AG04450 (cell line): ENCODE data around the gene AKT1S1. TPM values are rescaled to one million over a fixed set of nuclear protein-coding genes. Genes with fewer than 3 reads are reported as not detected.

ENCODE experiments used
- CTCF ChIA-PET: fragments of 300-600, 350-600 bp; formaldehyde crosslinking; extraction: SDS; loops from one replicate; lab custom pipeline; 2022; ENCODE audit warnings: antibody characterized with exemption, inconsistent platforms; lab: Charles Lee
- POLR2A ChIA-PET: fragments of 350-600 bp; formaldehyde crosslinking; extraction: SDS; loops from one replicate; lab custom pipeline; 2021; ENCODE audit warnings: antibody characterized with exemption, inconsistent platforms; lab: Yijun Ruan, JAX
- DNase-seq: peaks from one replicate; pipeline ENCODE4 v3.0.0-alpha.2; 2011; ENCODE audit warnings: low read depth, low spot score
- H3K27ac ChIP-seq: one replicate; pipeline ENCODE4 v1.5.1; 2012; ENCODE audit warnings: low read depth, low read length, control low read depth
- H3K27me3 ChIP-seq: one replicate; pipeline ENCODE4 v1.6.0; 2012; ENCODE audit warnings: low read length; ENCODE audit not compliant: control insufficient read depth, insufficient read depth
- H3K4me3 ChIP-seq: 2 replicates; pipeline ENCODE4 v1.5.1; 2011; ENCODE audit warnings: mild to moderate bottlenecking, low read depth, low read length, control low read depth
- H3K9me3 ChIP-seq: 2 replicates; pipeline ENCODE4 v1.5.1; 2012; ENCODE audit warnings: low read length; ENCODE audit not compliant: control insufficient read depth, insufficient read depth
- polyA plus RNA-seq: library from polyadenylated mRNA; depleted of rRNA; stranded (reverse); fragments of >200 nt; gene quantifications from 2 replicates; pipeline ENCODE4 v1.2.3, GENCODE V29; 2011
- TF ChIP-seq, protein P1 (sequence below): IDR thresholded peaks from 2 replicates; pipeline ENCODE4 v1.5.1; 2011; ENCODE audit warnings: low read depth, low read length, control low read depth, inconsistent platforms

The AKT1S1 gene
- polyA plus RNA-seq, 1 experiment, result 27.5 TPM

DNA sequence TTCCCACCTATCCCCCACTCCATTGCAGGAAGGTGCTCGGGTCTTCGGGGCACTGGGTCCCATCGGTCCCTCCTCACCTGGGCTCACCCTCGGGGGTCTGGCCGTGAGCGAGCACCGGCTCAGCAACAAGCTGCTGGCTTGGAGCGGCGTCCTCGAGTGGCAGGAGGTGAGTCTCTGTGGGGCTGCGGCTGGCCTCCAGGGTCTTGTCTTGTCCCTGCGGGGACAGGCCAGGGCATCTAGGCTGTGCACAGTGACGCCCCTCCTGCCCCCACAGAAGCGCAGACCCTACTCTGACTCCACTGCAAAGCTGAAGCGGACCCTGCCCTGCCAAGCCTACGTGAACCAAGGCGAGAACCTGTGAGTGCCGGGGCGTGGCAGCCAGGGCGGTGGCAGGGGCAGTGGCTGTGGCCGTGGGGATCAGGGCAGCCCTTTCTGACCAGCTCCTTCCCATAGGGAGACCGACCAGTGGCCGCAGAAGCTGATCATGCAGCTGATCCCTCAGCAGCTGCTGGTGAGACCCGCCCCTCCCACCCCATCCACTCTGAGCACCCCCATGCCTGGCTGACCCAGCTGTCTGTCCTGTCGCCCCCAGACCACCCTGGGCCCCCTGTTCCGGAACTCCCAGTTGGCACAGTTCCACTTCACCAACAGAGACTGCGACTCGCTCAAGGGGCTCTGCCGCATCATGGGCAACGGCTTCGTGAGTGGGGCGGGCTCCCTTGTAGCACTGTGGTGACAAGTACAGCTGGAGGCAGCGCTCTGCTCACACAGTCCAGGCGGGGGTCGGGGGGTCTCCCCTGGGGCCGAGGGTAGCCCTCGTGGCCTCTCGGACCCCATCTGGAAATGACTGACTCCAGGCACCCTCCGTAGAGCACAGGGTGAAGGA, 22.5 kb downstream of the AKT1S1 start:
- Histone ChIP-seq H3K27ac (peak overlapping the region; percentile 31), H3K9me3 (peaks cover under 1% of the 10 kb centered on the region; the same call in 1 of the 2 replicates), H3K27me3 (no peaks in the 10 kb centered on the region), H3K4me3 (no peak overlapping the region)
- POLR2A ChIA-PET, result interaction anchor here (0.7 to 0.9 kb wide), 2 partner anchors 9 to 11 kb away, joined by 3 to 4 read pairs; no protein-coding TSS in a partner anchor
- CTCF ChIA-PET, result no interaction called here
- TF ChIP-seq, protein P1, sequence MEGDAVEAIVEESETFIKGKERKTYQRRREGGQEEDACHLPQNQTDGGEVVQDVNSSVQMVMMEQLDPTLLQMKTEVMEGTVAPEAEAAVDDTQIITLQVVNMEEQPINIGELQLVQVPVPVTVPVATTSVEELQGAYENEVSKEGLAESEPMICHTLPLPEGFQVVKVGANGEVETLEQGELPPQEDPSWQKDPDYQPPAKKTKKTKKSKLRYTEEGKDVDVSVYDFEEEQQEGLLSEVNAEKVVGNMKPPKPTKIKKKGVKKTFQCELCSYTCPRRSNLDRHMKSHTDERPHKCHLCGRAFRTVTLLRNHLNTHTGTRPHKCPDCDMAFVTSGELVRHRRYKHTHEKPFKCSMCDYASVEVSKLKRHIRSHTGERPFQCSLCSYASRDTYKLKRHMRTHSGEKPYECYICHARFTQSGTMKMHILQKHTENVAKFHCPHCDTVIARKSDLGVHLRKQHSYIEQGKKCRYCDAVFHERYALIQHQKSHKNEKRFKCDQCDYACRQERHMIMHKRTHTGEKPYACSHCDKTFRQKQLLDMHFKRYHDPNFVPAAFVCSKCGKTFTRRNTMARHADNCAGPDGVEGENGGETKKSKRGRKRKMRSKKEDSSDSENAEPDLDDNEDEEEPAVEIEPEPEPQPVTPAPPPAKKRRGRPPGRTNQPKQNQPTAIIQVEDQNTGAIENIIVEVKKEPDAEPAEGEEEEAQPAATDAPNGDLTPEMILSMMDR, result no peak
- DNase-seq, result no peak

DNA sequence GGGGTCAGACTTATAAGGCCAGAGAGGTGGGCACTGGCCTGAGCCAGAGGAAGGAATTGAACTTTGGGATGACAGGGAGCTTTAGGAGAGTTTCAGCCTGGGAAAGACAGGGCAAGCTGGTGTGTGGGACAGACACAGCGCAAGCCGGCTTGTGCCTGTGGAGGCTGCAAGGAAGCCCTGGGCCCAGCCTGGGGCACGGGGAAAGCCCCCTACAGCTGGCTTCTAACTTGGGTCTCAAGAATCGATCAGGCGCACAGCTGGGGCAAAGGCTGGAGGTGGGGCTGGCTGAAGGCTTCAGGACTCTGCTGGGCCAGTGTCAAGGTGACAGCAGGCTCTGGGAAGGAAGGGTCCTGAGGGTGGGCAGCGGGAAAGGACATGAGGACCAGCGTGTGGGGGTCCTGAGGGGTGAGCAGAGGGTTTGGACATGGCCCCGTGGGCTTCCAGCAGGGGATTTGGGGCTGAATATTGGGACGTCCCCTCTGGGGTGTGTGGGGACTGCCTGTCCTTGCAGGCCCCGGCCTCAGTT, 23.2 kb downstream of the AKT1S1 start:
- Histone ChIP-seq H3K4me3 (no peak overlapping the region), H3K27ac (peak overlapping the region; percentile 31), H3K27me3 (no peaks in the 10 kb centered on the region), H3K9me3 (peaks cover 6% of the 10 kb centered on the region)
- DNase-seq, result no peak
- TF ChIP-seq, protein P1, result no peak
- ChIA-PET POLR2A (interaction anchor here (0.7 to 1.4 kb wide), 4 partner anchors 10 to 41 kb away, joined by 3 to 4 read pairs (median 3); partner anchors contain the start of gene FUZ), CTCF (no interaction called here)

DNA sequence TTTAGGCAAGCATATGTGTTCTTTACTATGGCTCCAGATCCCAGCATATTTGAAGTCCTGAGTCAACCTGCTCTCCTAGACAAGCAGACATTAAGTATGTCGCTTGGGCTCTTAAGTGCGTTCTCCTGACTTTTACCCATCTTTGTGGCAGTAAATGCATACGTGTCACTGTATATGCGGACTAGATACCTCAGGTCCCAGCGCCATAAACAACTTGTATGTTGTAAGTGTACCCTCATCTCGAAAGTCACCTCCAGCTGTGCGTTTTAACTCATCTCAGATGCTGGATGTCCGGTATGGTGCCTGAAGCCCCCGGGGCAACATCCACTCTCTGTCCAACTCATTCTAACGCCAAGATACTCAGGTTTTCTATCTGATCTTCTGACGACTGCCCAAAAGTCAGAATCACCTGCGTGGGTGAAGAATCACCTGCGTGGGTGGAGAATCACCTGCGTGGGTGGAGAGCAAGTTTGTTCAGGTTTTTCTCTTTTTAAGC, 24.5 kb downstream of the AKT1S1 start:
- H3K27me3 ChIP-seq, result no peaks in the 10 kb centered on the region
- CTCF ChIA-PET, result no interaction called here
- no peak for DNase-seq
- H3K4me3 ChIP-seq, result peak overlapping the region; percentile 84
- H3K9me3 ChIP-seq, result peaks cover 6% of the 10 kb centered on the region
- POLR2A ChIA-PET, result interaction anchor here (0.7 to 1.4 kb wide), 2 partner anchors 17 to 43 kb away, joined by 3 to 7 read pairs; no protein-coding TSS in a partner anchor
- H3K27ac ChIP-seq, result no peak overlapping the region
- TF ChIP-seq, protein P1, result no peak

DNA sequence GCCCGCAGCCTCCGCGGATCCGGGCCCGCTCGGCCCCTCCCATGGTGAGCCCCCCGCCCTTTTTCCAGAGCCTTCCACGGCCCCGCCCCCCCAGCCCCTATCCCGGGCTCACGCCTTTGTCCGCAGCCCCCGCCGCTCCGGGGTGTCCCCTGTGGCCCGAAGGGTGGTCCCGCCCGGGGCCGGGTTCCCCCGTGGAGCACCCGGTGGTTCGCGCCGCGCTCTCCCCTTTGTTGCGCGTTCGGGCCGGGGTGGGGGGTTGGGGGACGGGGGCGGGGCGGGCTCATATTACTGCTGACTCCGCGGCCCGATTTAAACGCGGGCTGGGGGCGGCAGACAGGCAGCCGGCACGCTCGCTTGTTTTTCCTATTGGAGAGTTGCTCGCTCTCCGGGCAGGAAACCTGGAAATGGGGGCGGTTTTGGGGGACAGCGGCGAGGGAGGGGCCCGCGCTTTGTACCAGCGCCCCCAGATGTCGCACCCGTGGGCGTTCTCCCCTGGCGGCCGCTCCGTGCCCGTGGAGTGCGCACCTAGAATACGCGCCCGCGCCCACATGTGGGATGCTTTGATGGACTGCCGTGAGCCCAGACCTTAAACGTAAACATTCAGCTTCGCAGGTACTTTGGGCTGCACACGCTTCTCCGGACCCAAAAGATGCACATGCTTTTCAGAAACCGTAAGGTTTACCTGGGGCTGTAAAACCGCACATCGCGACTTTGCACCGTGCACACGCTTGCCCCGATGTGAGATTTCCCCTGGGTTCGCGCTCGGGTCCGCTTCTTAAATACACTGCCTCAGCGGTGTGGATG, 25.5 kb downstream of the AKT1S1 start:
- TF ChIP-seq, protein P1, result no peak
- Histone ChIP-seq H3K27me3 (no peaks in the 10 kb centered on the region), H3K9me3 (peaks cover 6% of the 10 kb centered on the region), H3K27ac (peak overlapping the region; percentile 39), H3K4me3 (peak overlapping the region; percentile 84)
- POLR2A ChIA-PET, result interaction anchor here (1.2 to 2.0 kb wide), 4 partner anchors 17 to 211 kb away, joined by 3 to 13 read pairs (median 10); partner anchors contain the start of genes AKT1S1 and TBC1D17
- DNase-seq, result no peak
- CTCF ChIA-PET, result interaction anchor here (1.4 kb wide), 1 partner anchor 38 kb away, joined by 3 read pairs; the partner anchor contains the start of gene FUZ
